Hepatocyte (in vitro differentiated cells): ENCODE results near the gene MAST4. TPM values are rescaled to one million over a fixed set of nuclear protein-coding genes. Genes with fewer than 3 reads are reported as not detected.

ENCODE experiments used
- DNase-seq: peaks from one replicate; pipeline ENCODE4 v3.0.0-alpha.2; 2016; ENCODE audit warnings: low spot score
- H2AFZ ChIP-seq: fragments of 200-600 bp; sonication (generic); 2 replicates; pipeline ENCODE4 v1.6.0; 2016; ENCODE audit warnings: antibody characterized with exemption, mild to moderate bottlenecking
- H3K27ac ChIP-seq: fragments of 200-600 bp; sonication (generic); 2 replicates; pipeline ENCODE4 v1.5.1; 2016; ENCODE audit warnings: mild to moderate bottlenecking
- H3K27me3 ChIP-seq: fragments of 200-600 bp; sonication (generic); 2 replicates; pipeline ENCODE4 v1.6.1; 2016
- H3K36me3 ChIP-seq: fragments of 200-600 bp; sonication (generic); replicated peaks from 2 replicates; pipeline ENCODE4 v1.5.1; 2016; ENCODE audit warnings: low read depth; ENCODE audit not compliant: insufficient read depth
- H3K4me1 ChIP-seq: fragments of 200-600 bp; sonication (generic); 2 replicates; pipeline ENCODE4 v1.5.1; 2016; ENCODE audit warnings: mild to moderate bottlenecking, moderate library complexity; ENCODE audit not compliant: insufficient read depth
- H3K4me2 ChIP-seq: fragments of 200-600 bp; sonication (generic); 2 replicates; pipeline ENCODE4 v1.6.0; 2016
- H3K4me3 ChIP-seq: fragments of 200-600 bp; sonication (generic); 2 replicates; pipeline ENCODE4 v1.5.1; 2016; ENCODE audit warnings: mild to moderate bottlenecking
- H3K79me2 ChIP-seq: fragments of 200-600 bp; sonication (generic); 2 replicates; pipeline ENCODE4 v1.6.0; 2017; ENCODE audit warnings: mild to moderate bottlenecking
- H3K9me2 ChIP-seq: fragments of 200-600 bp; sonication (generic); replicated peaks from 2 replicates; pipeline ENCODE4 v1.6.0; 2017; ENCODE audit warnings: mild to moderate bottlenecking; ENCODE audit not compliant: insufficient read depth
- H3K9me3 ChIP-seq: fragments of 200-600 bp; sonication (generic); 2 replicates; pipeline ENCODE4 v1.5.1; 2016; ENCODE audit warnings: low read depth, mild to moderate bottlenecking
- H4K20me1 ChIP-seq: fragments of 200-600 bp; sonication (generic); 2 replicates; pipeline ENCODE4 v1.6.0; 2016; ENCODE audit warnings: mild to moderate bottlenecking; ENCODE audit not compliant: insufficient read depth, poor library complexity, severe bottlenecking
- CTCF ChIP-seq: fragments of 200-600 bp; sonication (generic); IDR thresholded peaks from 2 replicates; pipeline ENCODE4 v1.5.1; 2016; ENCODE audit warnings: antibody characterized with exemption, mild to moderate bottlenecking; ENCODE audit not compliant: poor library complexity
- EZH2 ChIP-seq: fragments of 200-600 bp; sonication (generic); IDR thresholded peaks from 2 replicates; pipeline ENCODE4 v1.6.1; 2016; ENCODE audit warnings: antibody characterized with exemption, mild to moderate bottlenecking, borderline replicate concordance
- EZH2phosphoT487 ChIP-seq: fragments of 200-600 bp; sonication (generic); IDR thresholded peaks from one replicate; pipeline ENCODE4 v1.6.1; 2018; ENCODE audit warnings: antibody characterized with exemption, mild to moderate bottlenecking, low read depth, moderate library complexity; ENCODE audit not compliant: unreplicated experiment, severe bottlenecking
- WGBS: methylation state at CpG from one replicate; pipeline ENCODE4 v1.1.6; 2016; ENCODE audit warnings: low lambda C conversion rate; ENCODE audit errors: missing lambda C conversion rate; 5-methylcytosine and 5-hydroxymethylcytosine counted together
- polyA plus RNA-seq: library from polyadenylated mRNA; unstranded; fragments of >200 nt; fragmentation: Nextera tagmentation; extraction: Ambion mirVana; gene quantifications from 2 replicates; pipeline ENCODE4 v1.2.1, GENCODE V29; 2016
- total RNA-seq: library from RNA; depleted of rRNA; stranded (reverse); fragments of >200 nt; gene quantifications from 2 replicates; pipeline ENCODE4 v1.2.3, GENCODE V29; 2014

Gene MAST4
- total and polyA plus RNA-seq, 2 experiments from 2014 or later, result 11.7 to 13.2 TPM

- TF ChIP-seq EZH2 (no peak), CTCF (no peak), EZH2phosphoT487 (no peak)
- peak overlapping the region; percentile 83 for H3K27ac ChIP-seq
- no peaks in the 10 kb centered on the region for H3K9me2 ChIP-seq
- H3K4me2 ChIP-seq, result peak overlapping the region; percentile 48
- no peaks in the 10 kb centered on the region for H3K36me3 ChIP-seq
- H3K4me1 ChIP-seq, result peaks cover 43% of the 10 kb centered on the region
- no peak overlapping the region for H2AFZ ChIP-seq
- peaks cover 87% of the 10 kb centered on the region for H3K79me2 ChIP-seq
- DNase-seq, result no peak
- H3K9me3 ChIP-seq, result no peaks in the 10 kb centered on the region
- no peaks in the 10 kb centered on the region for H3K27me3 ChIP-seq
- H4K20me1 ChIP-seq, result no peaks in the 10 kb centered on the region
- 68% methylated on average over 1 of the region's 1 CpG for WGBS
- no peak overlapping the region for H3K4me3 ChIP-seq
Measured at GRCh38 chr5:67009028-67009427, 412.8 kb downstream of the MAST4 start.

GRCh38 chr5:67010684-67011409 is 414.7 kb downstream of the MAST4 start:
- Histone ChIP-seq H3K4me3 (no peak overlapping the region), H3K27me3 (no peaks in the 10 kb centered on the region), H2AFZ (no peak overlapping the region), H3K9me2 (no peaks in the 10 kb centered on the region), H3K4me2 (peak overlapping the region; percentile 52), H3K27ac (peak overlapping the region; percentile 83), H3K36me3 (no peaks in the 10 kb centered on the region), H3K79me2 (peaks cover 89% of the 10 kb centered on the region), H4K20me1 (no peaks in the 10 kb centered on the region), H3K4me1 (peaks cover 54% of the 10 kb centered on the region), H3K9me3 (no peaks in the 10 kb centered on the region)
- TF ChIP-seq CTCF (no peak), EZH2phosphoT487 (no peak), EZH2 (no peak)
- DNase-seq, result no peak
- WGBS, result 53% methylated on average over 8 of the region's 8 CpGs

- no peak for DNase-seq
- H3K27ac ChIP-seq, result peak overlapping the region; percentile 83
- peaks cover 54% of the 10 kb centered on the region for H3K4me1 ChIP-seq
Measured at GRCh38 chr5:67011422-67011821, 415.2 kb downstream of the MAST4 start.

More at GRCh38 chr5:67011422-67011821, 415.2 kb downstream of the MAST4 start:
- Histone ChIP-seq H3K4me2 (peak overlapping the region; percentile 52), H3K36me3 (no peaks in the 10 kb centered on the region), H3K27me3 (no peaks in the 10 kb centered on the region), H3K9me3 (no peaks in the 10 kb centered on the region), H3K4me3 (no peak overlapping the region), H3K79me2 (peaks cover 88% of the 10 kb centered on the region), H4K20me1 (no peaks in the 10 kb centered on the region), H2AFZ (no peak overlapping the region), H3K9me2 (no peaks in the 10 kb centered on the region)
- TF ChIP-seq CTCF, result no peak
- TF ChIP-seq EZH2phosphoT487, result no peak
- no peak for TF ChIP-seq EZH2
- 66% methylated on average over 5 of the region's 5 CpGs for WGBS
